WERI-Rb-1 (cell line): ENCODE measurements around the gene NFIX.
A peak's percentile ranks its signal among the peaks of the same experiment; 100 is the strongest.

Experiments
- DNase-seq: peaks from one replicate; pipeline ENCODE4 v3.0.0-alpha.2; 2020
- H3K27ac ChIP-seq: fragments of 250-450 bp; sonication (Bioruptor Pico); 2 replicates; pipeline ENCODE4 v1.5.1; 2020; ENCODE audit warnings: mild to moderate bottlenecking, moderate library complexity
- H3K27me3 ChIP-seq: fragments of 250-450 bp; sonication (Bioruptor Pico); 2 replicates; pipeline ENCODE4 v1.5.1; 2021; ENCODE audit warnings: mild to moderate bottlenecking, low read depth, moderate library complexity; ENCODE audit not compliant: insufficient read depth, severe bottlenecking
- H3K36me3 ChIP-seq: fragments of 250-450 bp; sonication (Bioruptor Pico); 2 replicates; pipeline ENCODE4 v1.5.1; 2020; ENCODE audit warnings: mild to moderate bottlenecking, moderate library complexity
- H3K4me3 ChIP-seq: 2 replicates; pipeline ENCODE4 v1.5.1; 2011; ENCODE audit warnings: low read depth, mild to moderate bottlenecking, control low read depth, low read length
- H3K9me3 ChIP-seq: fragments of 250-450 bp; sonication (Bioruptor Pico); 2 replicates; pipeline ENCODE4 v1.5.1; 2021; ENCODE audit warnings: mild to moderate bottlenecking, moderate library complexity; ENCODE audit not compliant: severe bottlenecking
- TF ChIP-seq, protein P1 (sequence below): IDR thresholded peaks from 2 replicates; pipeline ENCODE4 v1.5.1; 2011; ENCODE audit warnings: low read depth, mild to moderate bottlenecking, control low read depth, inconsistent platforms, low read length

Gene NFIX

GRCh38 chr19:13011653-13012389 is 16.5 kb downstream of the NFIX start:
- TF ChIP-seq, protein P1, sequence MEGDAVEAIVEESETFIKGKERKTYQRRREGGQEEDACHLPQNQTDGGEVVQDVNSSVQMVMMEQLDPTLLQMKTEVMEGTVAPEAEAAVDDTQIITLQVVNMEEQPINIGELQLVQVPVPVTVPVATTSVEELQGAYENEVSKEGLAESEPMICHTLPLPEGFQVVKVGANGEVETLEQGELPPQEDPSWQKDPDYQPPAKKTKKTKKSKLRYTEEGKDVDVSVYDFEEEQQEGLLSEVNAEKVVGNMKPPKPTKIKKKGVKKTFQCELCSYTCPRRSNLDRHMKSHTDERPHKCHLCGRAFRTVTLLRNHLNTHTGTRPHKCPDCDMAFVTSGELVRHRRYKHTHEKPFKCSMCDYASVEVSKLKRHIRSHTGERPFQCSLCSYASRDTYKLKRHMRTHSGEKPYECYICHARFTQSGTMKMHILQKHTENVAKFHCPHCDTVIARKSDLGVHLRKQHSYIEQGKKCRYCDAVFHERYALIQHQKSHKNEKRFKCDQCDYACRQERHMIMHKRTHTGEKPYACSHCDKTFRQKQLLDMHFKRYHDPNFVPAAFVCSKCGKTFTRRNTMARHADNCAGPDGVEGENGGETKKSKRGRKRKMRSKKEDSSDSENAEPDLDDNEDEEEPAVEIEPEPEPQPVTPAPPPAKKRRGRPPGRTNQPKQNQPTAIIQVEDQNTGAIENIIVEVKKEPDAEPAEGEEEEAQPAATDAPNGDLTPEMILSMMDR = no peak
- no peak overlapping the region for H3K27ac ChIP-seq
- no peak for DNase-seq

DNA sequence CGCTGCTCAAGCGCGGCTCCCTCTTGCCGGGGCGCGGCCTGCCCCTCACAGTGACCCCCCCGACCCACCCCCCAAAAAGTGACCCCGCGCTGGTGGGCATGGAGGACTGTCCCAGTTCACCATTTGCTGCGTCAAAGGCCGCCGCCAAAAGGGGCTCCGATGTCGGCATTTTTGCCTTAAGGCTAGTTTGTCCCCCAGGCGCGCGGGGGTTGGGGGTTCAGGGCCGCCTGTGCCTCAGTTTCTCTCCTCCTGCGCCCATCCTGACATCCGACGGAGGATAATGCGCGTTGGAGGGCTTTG is 17.1 kb downstream of the NFIX start:
- DNase-seq = no peak
- no peaks in the 10 kb centered on the region for H3K9me3 ChIP-seq
- H3K4me3 ChIP-seq = no peak overlapping the region
- no peaks in the 10 kb centered on the region for H3K36me3 ChIP-seq
- H3K27me3 ChIP-seq = peaks cover 21% of the 10 kb centered on the region
- no peak overlapping the region for H3K27ac ChIP-seq
- TF ChIP-seq, protein P1 = no peak

More at GRCh38 chr19:13011653-13012389, 16.5 kb downstream of the NFIX start:
- no peak overlapping the region for H3K4me3 ChIP-seq
- no peaks in the 10 kb centered on the region for H3K9me3 ChIP-seq
- H3K27me3 ChIP-seq = peaks cover 21% of the 10 kb centered on the region
- no peaks in the 10 kb centered on the region for H3K36me3 ChIP-seq

GRCh38 chr19:13012690-13013608 is 17.7 kb downstream of the NFIX start:
- Histone ChIP-seq H3K36me3 (no peaks in the 10 kb centered on the region), H3K27me3 (peaks cover 21% of the 10 kb centered on the region), H3K9me3 (no peaks in the 10 kb centered on the region), H3K4me3 (peak overlapping the region; percentile 59), H3K27ac (no peak overlapping the region)
- DNase-seq = peak; percentile 50
- TF ChIP-seq, protein P1 = no peak

DNA sequence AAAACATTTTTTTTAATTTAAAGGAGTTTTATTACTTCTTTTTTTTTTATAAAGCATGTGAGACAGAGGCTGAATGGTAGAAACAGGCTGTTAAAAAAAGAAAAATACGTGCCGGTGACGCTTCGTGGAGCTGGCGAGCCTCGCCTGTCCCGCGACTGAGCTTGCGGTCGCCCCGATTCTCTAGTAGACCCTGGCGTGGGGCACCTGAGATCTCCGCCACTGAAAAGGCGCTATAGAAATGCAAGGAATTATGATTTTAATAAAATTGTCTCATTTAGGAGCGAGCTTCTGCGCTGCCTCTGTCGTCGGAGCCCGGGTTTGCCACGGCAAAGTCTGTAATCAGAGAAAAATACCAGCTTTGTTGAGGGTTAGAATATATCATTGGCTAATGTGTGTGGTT is 18.4 kb downstream of the NFIX start:
- TF ChIP-seq, protein P1 = no peak
- H3K27me3 ChIP-seq = peaks cover 21% of the 10 kb centered on the region
- no peak for DNase-seq
- peak overlapping the region; percentile 59 for H3K4me3 ChIP-seq
- no peak overlapping the region for H3K27ac ChIP-seq
- no peaks in the 10 kb centered on the region for H3K9me3 ChIP-seq
- no peaks in the 10 kb centered on the region for H3K36me3 ChIP-seq

GRCh38 chr19:13014101-13014920 is 19.0 kb downstream of the NFIX start:
- TF ChIP-seq, protein P1 = no peak
- Histone ChIP-seq H3K27ac (no peak overlapping the region), H3K36me3 (no peaks in the 10 kb centered on the region), H3K4me3 (peak overlapping the region; percentile 59), H3K27me3 (peaks cover 21% of the 10 kb centered on the region), H3K9me3 (no peaks in the 10 kb centered on the region)
- peak; percentile 56 for DNase-seq
